GM19467 (cell line): ENCODE data around the gene MLPH.

ENCODE experiments used
- ATAC-seq: cut with Tn5 transposase; IDR thresholded peaks from one replicate; pipeline ENCODE4 v1.9.1; 2021; ENCODE audit warnings: mild to moderate bottlenecking, moderate library complexity; ENCODE audit not compliant: unreplicated experiment

Gene MLPH

GRCh38 chr2:237540223-237540775, 53.2 kb downstream of the MLPH start:
- no peak for ATAC-seq

GRCh38 chr2:237540823-237541222, 53.8 kb downstream of the MLPH start:
- no peak for ATAC-seq

GRCh38 chr2:237541243-237541642, 54.2 kb downstream of the MLPH start:
- ATAC-seq: no peak

- no peak for ATAC-seq
These were observed 55.1 kb downstream of the MLPH start for GRCh38 chr2:237542001-237542704.

GRCh38 chr2:237546040-237546875, 59.2 kb downstream of the MLPH start:
- ATAC-seq: no peak

- no peak for ATAC-seq
These were observed 59.9 kb downstream of the MLPH start for GRCh38 chr2:237546876-237547395.

GRCh38 chr2:237547841-237548416, 60.9 kb downstream of the MLPH start:
- no peak for ATAC-seq

GRCh38 chr2:237549216-237549615, 62.2 kb downstream of the MLPH start:
- ATAC-seq: no peak

- ATAC-seq: no peak
These were observed 62.8 kb downstream of the MLPH start for GRCh38 chr2:237549643-237550415.

- ATAC-seq: no peak
These were observed 64.1 kb downstream of the MLPH start for GRCh38 chr2:237551071-237551574.

- no peak for ATAC-seq
These were observed 65.9 kb downstream of the MLPH start for GRCh38 chr2:237552908-237553307.

- ATAC-seq: no peak
These were observed 66.9 kb downstream of the MLPH start for GRCh38 chr2:237553948-237554347.

GRCh38 chr2:237555560-237555959, 68.5 kb downstream of the MLPH start:
- no peak for ATAC-seq

GRCh38 chr2:237556773-237557632, 70.0 kb downstream of the MLPH start:
- peak; percentile 89 for ATAC-seq

- peak; percentile 30 for ATAC-seq
These were observed 70.6 kb downstream of the MLPH start for GRCh38 chr2:237557633-237558015.

GRCh38 chr2:237558961-237559641, 72.0 kb downstream of the MLPH start:
- no peak for ATAC-seq

GRCh38 chr2:237561221-237561620, 74.2 kb downstream of the MLPH start:
- ATAC-seq: no peak

GRCh38 chr2:237563816-237564215, 76.8 kb downstream of the MLPH start:
- no peak for ATAC-seq
